Ecto neural progenitor cell (in vitro differentiated cells): ENCODE data around the gene URI1.
A peak's percentile ranks its signal among the peaks of the same experiment; 100 is the strongest.
"Not testable (repeated sequence)": the region's sequence is repeated elsewhere in the genome, so short reads cannot be mapped to it uniquely, and the experiment has no call there.

ENCODE experiments used
- DNase-seq: peaks from one replicate; pipeline ENCODE4 v3.0.0-alpha.2; 2018; ENCODE audit warnings: low spot score

The URI1 gene

GRCh38 chr19:29941828-29942403, at the start of gene URI1:
URI1 (plus strand) TSS chr19:29942239; CDS start chr19:29942548, 309 bp downstream.
- peak; percentile 94 for DNase-seq

GRCh38 chr19:29893606-29894284, 48.3 kb upstream of the URI1 start:
- DNase-seq = no peak

GRCh38 chr19:29896802-29897201, 45.2 kb upstream of the URI1 start:
- no peak for DNase-seq

- DNase-seq = no peak
These were observed 44.6 kb upstream of the URI1 start for GRCh38 chr19:29897466-29897865.

- no peak for DNase-seq
These were observed 38.0 kb upstream of the URI1 start for GRCh38 chr19:29904017-29904416.

- no peak for DNase-seq
These were observed 32.8 kb upstream of the URI1 start for GRCh38 chr19:29908963-29909944.

- no peak for DNase-seq
These were observed 27.1 kb upstream of the URI1 start for GRCh38 chr19:29914933-29915332.

GRCh38 chr19:29915832-29916231, 26.2 kb upstream of the URI1 start:
- not testable (repeated sequence) for DNase-seq

- DNase-seq = no peak
These were observed 24.1 kb upstream of the URI1 start for GRCh38 chr19:29917911-29918310.

- DNase-seq = no peak
These were observed 23.1 kb upstream of the URI1 start for GRCh38 chr19:29918891-29919290.

GRCh38 chr19:29922972-29923371, 19.1 kb upstream of the URI1 start:
- no peak for DNase-seq

- DNase-seq = no peak
These were observed 18.4 kb upstream of the URI1 start for GRCh38 chr19:29923653-29924052.

GRCh38 chr19:29926031-29926430, 16.0 kb upstream of the URI1 start:
- no peak for DNase-seq

GRCh38 chr19:29926801-29927200, 15.2 kb upstream of the URI1 start:
- no peak for DNase-seq

- DNase-seq = peak; percentile 60
These were observed 14.0 kb upstream of the URI1 start for GRCh38 chr19:29927944-29928625.

GRCh38 chr19:29928831-29929230, 13.2 kb upstream of the URI1 start:
- DNase-seq = no peak

- DNase-seq = no peak
These were observed 7.8 kb upstream of the URI1 start for GRCh38 chr19:29934257-29934656.

GRCh38 chr19:29934781-29935180, 7.3 kb upstream of the URI1 start:
- no peak for DNase-seq

GRCh38 chr19:29936409-29936808, 5.6 kb upstream of the URI1 start:
- DNase-seq = no peak

GRCh38 chr19:29939628-29940027, 2.4 kb upstream of the URI1 start:
- DNase-seq = no peak

- DNase-seq = no peak
These were observed 961 bp upstream of the URI1 start for GRCh38 chr19:29940971-29941585.
